ENCODE results near the gene STYXL1. TPM values are rescaled to one million over a fixed set of nuclear protein-coding genes. Genes with fewer than 3 reads are reported as not detected.
"Not testable (repeated sequence)": the region's sequence is repeated elsewhere in the genome, so short reads cannot be mapped to it uniquely, and the experiment has no call there.

The STYXL1 gene
- total and polyA plus RNA-seq, 9 donors = 15.2 to 29.7 (median 21.3) TPM

DNA sequence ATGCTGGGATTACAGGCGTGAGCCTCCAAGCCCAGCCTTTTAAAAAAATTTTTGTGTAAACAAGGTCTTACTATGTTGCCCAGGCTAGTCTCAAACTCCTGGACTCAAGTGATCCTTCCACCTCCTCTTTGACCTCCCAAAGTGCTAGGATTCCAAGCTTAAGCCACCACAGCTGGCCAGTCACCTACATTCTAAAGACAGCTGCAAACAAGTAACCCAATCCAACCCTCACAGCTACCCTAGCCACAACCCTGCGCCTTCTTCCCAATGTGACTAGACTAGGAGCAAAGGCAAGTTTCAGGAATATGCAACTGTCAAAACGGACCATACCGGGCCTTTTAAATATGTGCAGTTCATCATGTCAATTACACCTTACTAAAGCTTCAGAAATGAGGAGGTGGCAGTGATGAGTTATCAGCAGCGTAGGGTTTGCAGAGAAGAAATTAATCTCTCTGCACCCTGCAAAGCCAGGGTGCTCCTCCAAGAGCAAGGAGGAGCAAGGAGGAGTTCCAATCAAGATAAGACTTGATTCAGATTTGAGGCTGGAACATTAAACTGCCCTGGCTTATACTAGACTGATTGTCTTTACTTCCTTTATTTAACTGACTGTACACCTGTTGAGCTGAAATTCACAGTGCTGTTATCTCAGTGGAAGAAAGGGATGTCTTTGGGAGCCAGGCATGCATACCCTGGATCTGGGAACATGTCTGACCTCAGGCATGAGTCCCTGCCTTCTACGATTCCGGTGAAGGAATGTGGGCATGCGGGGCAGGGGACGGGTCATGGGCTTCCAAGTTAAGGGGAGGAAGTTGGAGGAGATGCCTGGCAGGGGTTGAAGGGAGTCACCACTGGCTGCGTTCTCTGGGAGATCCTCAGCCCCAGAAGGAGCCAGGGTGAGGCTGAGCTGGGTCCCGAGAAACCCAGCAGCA lies 37.9 kb downstream of the STYXL1 start:
- H3K4me1 ChIP-seq (ENCODE audit: control insufficient read depth, insufficient read depth, low read length) = peaks cover 23% of the 10 kb centered on the region
- H3K36me3 ChIP-seq (ENCODE audit: control insufficient read depth, insufficient read depth, low read length) = peaks cover 13% of the 10 kb centered on the region
- 88% methylated on average over 7 of the region's 11 CpGs for whole genome bisulfite sequencing (ENCODE audit: insufficient coverage)
- H3K27me3 ChIP-seq (ENCODE audit: control insufficient read depth, insufficient read depth, low read length) = no peaks in the 10 kb centered on the region
- no peak overlapping the region for H3K4me3 ChIP-seq (ENCODE audit: low read length)
- H3K9me3 ChIP-seq (replicated peaks; ENCODE audit: control insufficient read depth, low read depth, low read length) = no peaks in the 10 kb centered on the region
- no peak overlapping the region for H3K27ac ChIP-seq (ENCODE audit: low read length)
- DNase-seq = no peak

DNA sequence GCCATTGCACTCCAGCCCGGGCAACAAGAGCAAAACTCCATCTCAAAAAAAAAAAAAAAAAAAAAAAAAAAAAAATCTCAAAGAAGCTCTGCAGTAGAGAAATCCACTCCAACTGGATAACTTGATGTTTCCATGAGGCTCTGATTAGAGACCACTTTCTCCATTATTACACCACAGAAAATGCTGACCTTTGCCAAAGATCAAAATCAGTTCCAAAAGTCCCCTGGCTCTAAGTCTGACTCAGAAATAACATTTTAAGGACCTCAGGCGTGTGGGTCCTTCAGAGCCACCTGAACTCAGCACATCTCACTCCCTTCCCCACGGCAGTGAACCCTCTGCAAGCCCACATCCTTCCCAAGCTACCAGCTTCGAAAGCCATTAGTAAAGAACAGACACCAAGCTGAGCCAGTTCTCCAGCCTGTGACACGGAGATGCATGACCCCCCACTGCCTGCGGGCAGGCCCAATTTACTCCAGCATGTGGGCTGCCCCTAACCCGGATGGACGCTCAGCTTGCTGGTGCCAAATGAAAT lies 39.6 kb downstream of the STYXL1 start:
- Histone ChIP-seq H3K4me3 (ENCODE audit: low read length) (no peak overlapping the region), H3K27ac (ENCODE audit: low read length) (no peak overlapping the region), H3K36me3 (ENCODE audit: control insufficient read depth, insufficient read depth, low read length) (peaks cover 17% of the 10 kb centered on the region), H3K4me1 (ENCODE audit: control insufficient read depth, insufficient read depth, low read length) (peaks cover 23% of the 10 kb centered on the region), H3K27me3 (ENCODE audit: control insufficient read depth, insufficient read depth, low read length) (no peaks in the 10 kb centered on the region), H3K9me3 (replicated peaks; ENCODE audit: control insufficient read depth, low read depth, low read length) (no peaks in the 10 kb centered on the region)
- no peak for DNase-seq
- 79% methylated on average over 7 of the region's 8 CpGs for WGBS (ENCODE audit: insufficient coverage)

DNA sequence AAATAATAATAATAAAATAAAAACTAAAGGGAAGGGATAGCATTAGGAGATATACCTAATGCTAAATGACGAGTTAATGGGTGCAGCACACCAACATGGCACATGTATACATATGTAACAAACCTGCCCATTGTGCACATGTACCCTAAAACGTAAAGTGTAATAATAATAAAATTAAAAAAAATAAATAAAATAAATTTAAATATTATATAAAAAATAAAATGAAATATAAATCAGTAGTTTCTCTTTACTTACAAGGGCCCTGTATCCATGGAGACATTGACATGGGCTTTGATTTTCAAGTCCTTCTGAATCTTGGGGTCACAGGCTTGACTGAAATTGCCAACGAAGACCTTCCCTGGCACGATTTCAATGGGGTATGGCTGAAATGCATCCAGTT lies 42.8 kb downstream of the STYXL1 start:
- H3K4me1 ChIP-seq (ENCODE audit: control insufficient read depth, insufficient read depth, low read length); H3K27me3 ChIP-seq (ENCODE audit: control insufficient read depth, insufficient read depth, low read length); DNase-seq; H3K9me3 ChIP-seq (replicated peaks; ENCODE audit: control insufficient read depth, low read depth, low read length); H3K4me3 ChIP-seq (ENCODE audit: low read length); H3K27ac ChIP-seq (ENCODE audit: low read length): not testable (repeated sequence)
- WGBS (ENCODE audit: insufficient coverage) = 72% methylated on average over 2 of the region's 4 CpGs
- peaks cover 37% of the 10 kb centered on the region for H3K36me3 ChIP-seq (ENCODE audit: control insufficient read depth, insufficient read depth, low read length)

GRCh38 chr7:76003351-76003750 lies 44.4 kb downstream of the STYXL1 start:
- Histone ChIP-seq H3K4me1 (ENCODE audit: control insufficient read depth, insufficient read depth, low read length) (no peaks in the 10 kb centered on the region), H3K36me3 (ENCODE audit: control insufficient read depth, insufficient read depth, low read length) (peaks cover 42% of the 10 kb centered on the region), H3K27ac (ENCODE audit: low read length) (no peak overlapping the region), H3K27me3 (ENCODE audit: control insufficient read depth, insufficient read depth, low read length) (no peaks in the 10 kb centered on the region), H3K4me3 (ENCODE audit: low read length) (no peak overlapping the region), H3K9me3 (replicated peaks; ENCODE audit: control insufficient read depth, low read depth, low read length) (no peaks in the 10 kb centered on the region)
- 95% methylated on average over 8 of the region's 10 CpGs for WGBS (ENCODE audit: insufficient coverage)
- no peak for DNase-seq

- Histone ChIP-seq H3K9me3 (replicated peaks; ENCODE audit: control insufficient read depth, low read depth, low read length) (no peaks in the 10 kb centered on the region), H3K27ac (ENCODE audit: low read length) (no peak overlapping the region), H3K27me3 (ENCODE audit: control insufficient read depth, insufficient read depth, low read length) (no peaks in the 10 kb centered on the region), H3K4me3 (ENCODE audit: low read length) (no peak overlapping the region), H3K36me3 (ENCODE audit: control insufficient read depth, insufficient read depth, low read length) (peaks cover 42% of the 10 kb centered on the region), H3K4me1 (ENCODE audit: control insufficient read depth, insufficient read depth, low read length) (no peaks in the 10 kb centered on the region)
- 80% methylated on average over 1 of the region's 3 CpGs for WGBS (ENCODE audit: insufficient coverage)
- no peak for DNase-seq
Measured at GRCh38 chr7:76002822-76003221, 45.0 kb downstream of the STYXL1 start.

GRCh38 chr7:76002139-76002538 lies 45.7 kb downstream of the STYXL1 start:
- H3K36me3 ChIP-seq (ENCODE audit: control insufficient read depth, insufficient read depth, low read length) = peaks cover 42% of the 10 kb centered on the region

GRCh38 chr7:76000566-76000965 lies 47.2 kb downstream of the STYXL1 start:
- 86% methylated on average over 10 of the region's 11 CpGs for WGBS (ENCODE audit: insufficient coverage)
- Histone ChIP-seq H3K27ac (ENCODE audit: low read length) (no peak overlapping the region), H3K4me3 (ENCODE audit: low read length) (no peak overlapping the region), H3K36me3 (ENCODE audit: control insufficient read depth, insufficient read depth, low read length) (peaks cover 48% of the 10 kb centered on the region), H3K9me3 (replicated peaks; ENCODE audit: control insufficient read depth, low read depth, low read length) (no peaks in the 10 kb centered on the region), H3K27me3 (ENCODE audit: control insufficient read depth, insufficient read depth, low read length) (no peaks in the 10 kb centered on the region), H3K4me1 (ENCODE audit: control insufficient read depth, insufficient read depth, low read length) (no peaks in the 10 kb centered on the region)
- no peak for DNase-seq

More at GRCh38 chr7:76002139-76002538, 45.7 kb downstream of the STYXL1 start:
- no peak overlapping the region for H3K4me3 ChIP-seq (ENCODE audit: low read length)
- H3K27me3 ChIP-seq (ENCODE audit: control insufficient read depth, insufficient read depth, low read length) = no peaks in the 10 kb centered on the region
- H3K9me3 ChIP-seq (replicated peaks; ENCODE audit: control insufficient read depth, low read depth, low read length) = no peaks in the 10 kb centered on the region
- 92% methylated on average over 3 of the region's 6 CpGs for WGBS (ENCODE audit: insufficient coverage)
- H3K4me1 ChIP-seq (ENCODE audit: control insufficient read depth, insufficient read depth, low read length) = no peaks in the 10 kb centered on the region
- H3K27ac ChIP-seq (ENCODE audit: low read length) = no peak overlapping the region
- DNase-seq = no peak

- Histone ChIP-seq H3K4me1 (ENCODE audit: control insufficient read depth, insufficient read depth, low read length) (peaks cover 20% of the 10 kb centered on the region), H3K27me3 (ENCODE audit: control insufficient read depth, insufficient read depth, low read length) (no peaks in the 10 kb centered on the region), H3K27ac (ENCODE audit: low read length) (no peak overlapping the region), H3K36me3 (ENCODE audit: control insufficient read depth, insufficient read depth, low read length) (peaks cover 35% of the 10 kb centered on the region), H3K9me3 (replicated peaks; ENCODE audit: control insufficient read depth, low read depth, low read length) (no peaks in the 10 kb centered on the region), H3K4me3 (ENCODE audit: low read length) (no peak overlapping the region)
- DNase-seq = no peak
- WGBS (ENCODE audit: insufficient coverage) = 100% methylated on average over 1 of the region's 1 CpG
Measured at GRCh38 chr7:75998038-75998437, 49.8 kb downstream of the STYXL1 start.

- Histone ChIP-seq H3K27ac (ENCODE audit: low read length) (no peak overlapping the region), H3K4me3 (ENCODE audit: low read length) (no peak overlapping the region), H3K27me3 (ENCODE audit: control insufficient read depth, insufficient read depth, low read length) (no peaks in the 10 kb centered on the region), H3K9me3 (replicated peaks; ENCODE audit: control insufficient read depth, low read depth, low read length) (no peaks in the 10 kb centered on the region), H3K36me3 (ENCODE audit: control insufficient read depth, insufficient read depth, low read length) (peaks cover 24% of the 10 kb centered on the region), H3K4me1 (ENCODE audit: control insufficient read depth, insufficient read depth, low read length) (peaks cover 33% of the 10 kb centered on the region)
- WGBS (ENCODE audit: insufficient coverage) = 78% methylated on average over 4 of the region's 4 CpGs
- no peak for DNase-seq
Measured at GRCh38 chr7:75996476-75996875, 51.3 kb downstream of the STYXL1 start.

DNA sequence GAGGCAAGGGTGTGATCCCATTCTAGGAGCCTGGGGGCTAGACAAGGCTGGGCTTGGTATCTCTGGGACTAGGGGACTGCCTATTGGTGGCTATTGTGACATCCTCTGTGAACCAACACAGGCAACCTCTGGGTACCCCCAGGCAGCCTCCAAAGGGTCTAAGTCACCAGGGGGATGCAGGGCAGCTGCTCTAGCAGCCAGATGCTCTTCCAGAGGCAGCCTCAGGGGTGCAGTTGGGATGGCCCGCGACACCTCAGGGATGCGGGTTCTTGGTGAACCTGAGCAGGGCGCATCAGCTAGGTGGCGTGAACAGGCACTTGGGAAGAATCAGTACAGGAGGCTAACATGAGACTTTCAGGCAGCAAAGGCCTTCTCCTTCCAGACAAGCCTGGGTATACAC lies 51.8 kb downstream of the STYXL1 start:
- Histone ChIP-seq H3K36me3 (ENCODE audit: control insufficient read depth, insufficient read depth, low read length) (peaks cover 23% of the 10 kb centered on the region), H3K27me3 (ENCODE audit: control insufficient read depth, insufficient read depth, low read length) (no peaks in the 10 kb centered on the region), H3K4me3 (ENCODE audit: low read length) (no peak overlapping the region), H3K9me3 (replicated peaks; ENCODE audit: control insufficient read depth, low read depth, low read length) (no peaks in the 10 kb centered on the region), H3K27ac (ENCODE audit: low read length) (no peak overlapping the region), H3K4me1 (ENCODE audit: control insufficient read depth, insufficient read depth, low read length) (peaks cover 37% of the 10 kb centered on the region)
- no peak for DNase-seq
- WGBS (ENCODE audit: insufficient coverage) = 96% methylated on average over 5 of the region's 5 CpGs

Data from muscle of leg (tissue), 11 donors.